Omental fat pad (tissue), 4 donors: ENCODE results near the gene SBF1. TPM values are rescaled to one million over a fixed set of nuclear protein-coding genes. Genes with fewer than 3 reads are reported as not detected.
"Not testable (repeated sequence)": the region's sequence is repeated elsewhere in the genome, so short reads cannot be mapped to it uniquely, and the experiment has no call there.

Experiments
- ATAC-seq: fragments of 150-250 bp; one replicate; pipeline ENCODE4 v1.9.1; 2016; ENCODE audit warnings: mild to moderate bottlenecking, moderate library complexity; ENCODE audit not compliant: low FRiP score
- DNase-seq: peaks from one replicate; pipeline ENCODE4 v3.0.0-alpha.2; 2019; ENCODE audit warnings: low spot score
- CTCF ChIP-seq, 3 donors: fragments of 450-650 bp; IDR thresholded peaks; one replicate each; pipeline ENCODE4 v1.5.1; 2016 to 2017; ENCODE audit warnings: antibody characterized with exemption in 3 of 3, mild to moderate bottlenecking in 3 of 3, moderate library complexity in 2 of 3
- total RNA-seq, 4 donors: library from RNA; depleted of rRNA; stranded (reverse); fragments of >200 nt; gene quantifications; one replicate each; pipeline ENCODE4 v1.1.0, GENCODE V29; 2016

Gene SBF1
- total RNA-seq, 4 donors from 2014 or later: 37.5 to 66.8 (median 43.8) TPM

- TF ChIP-seq CTCF (IDR thresholded peaks at IDR 0.05): no peak
- DNase-seq (no peak), ATAC-seq (no peak)
These were observed 36.2 kb downstream of the SBF1 start for GRCh38 chr22:50438305-50439275.

GRCh38 chr22:50437511-50438304, 37.1 kb downstream of the SBF1 start:
- DNase-seq (no peak), ATAC-seq (no peak)
- TF ChIP-seq CTCF (IDR thresholded peaks at IDR 0.05): no peak

- TF ChIP-seq CTCF (IDR thresholded peaks at IDR 0.05): no peak
- DNase-seq: no peak
- no peak for ATAC-seq
These were observed 37.9 kb downstream of the SBF1 start for GRCh38 chr22:50436841-50437341.

GRCh38 chr22:50436015-50436830, 38.6 kb downstream of the SBF1 start:
- TF ChIP-seq CTCF (IDR thresholded peaks at IDR 0.05): no peak
- DNase-seq: no peak
- ATAC-seq: no peak

- TF ChIP-seq CTCF (IDR thresholded peaks at IDR 0.05): no peak
- DNase-seq (no peak), ATAC-seq (no peak)
These were observed 39.4 kb downstream of the SBF1 start for GRCh38 chr22:50435291-50436014.

- TF ChIP-seq CTCF (IDR thresholded peaks at IDR 0.05): no peak
- DNase-seq (no peak), ATAC-seq (no peak)
These were observed 40.0 kb downstream of the SBF1 start for GRCh38 chr22:50434849-50435248.

- not testable (repeated sequence) for ATAC-seq, DNase-seq
These were observed 41.8 kb downstream of the SBF1 start for GRCh38 chr22:50432877-50433510.
